Natural killer cell treated with Interleukin-12 subunit alpha and Interleukin-12 subunit beta and Interleukin-15 and Interleukin-18, amount 100 ng/mL, for 72 hours (primary cell): Measurements from ENCODE around the gene RASAL3. TPM values are rescaled to one million over a fixed set of nuclear protein-coding genes. Genes with fewer than 3 reads are reported as not detected.

Source experiments
- ATAC-seq, 2 donors: fragments of 150-1000 bp; cut with Tn5 transposase in 1 of 2; sonication (Bioruptor Pico), chemical (Tn5 transposase) in 1 of 2; 2 replicates each; pipeline ENCODE4 v1.10.0; 2021
- DNase-seq: peaks from one replicate; pipeline ENCODE4 v3.0.0; 2022; ENCODE audit warnings: low spot score
- H3K27ac Mint-ChIP-seq, 2 donors: 1 replicate in 1 of 2; 2 replicates in 1 of 2; pipeline ENCODE4 v1.8.0; 2022; ENCODE audit warnings: mixed read lengths in 2 of 2, mild to moderate bottlenecking in 1 of 2, moderate library complexity in 1 of 2
- H3K27me3 Mint-ChIP-seq, 2 donors: 1 replicate in 1 of 2; 2 replicates in 1 of 2; pipeline ENCODE4 v1.8.0; 2022; ENCODE audit warnings: mixed read lengths in 2 of 2
- H3K36me3 Mint-ChIP-seq: one replicate; pipeline ENCODE4 v1.8.0; 2022; ENCODE audit warnings: mixed read lengths
- H3K4me1 Mint-ChIP-seq, 2 donors: 1 replicate in 1 of 2; 2 replicates in 1 of 2; pipeline ENCODE4 v1.8.0; 2022; ENCODE audit warnings: low read depth in 2 of 2, mixed read lengths in 2 of 2, mild to moderate bottlenecking in 1 of 2
- H3K4me3 Mint-ChIP-seq: one replicate; pipeline ENCODE4 v1.8.0; 2022; ENCODE audit warnings: mixed read lengths
- H3K9me3 Mint-ChIP-seq: 2 replicates; pipeline ENCODE4 v1.8.0; 2022; ENCODE audit warnings: mixed read lengths
- total RNA-seq, 2 donors: library from RNA; stranded (reverse); gene quantifications; one replicate each; pipeline ENCODE4 v1.2.3, GENCODE V29; 2022

Gene RASAL3
- total RNA-seq, result 100 to 1,000 TPM; 129 to 158 TPM

GRCh38 chr19:15464394-15465385 is at the start of gene RASAL3:
TSS of gene RASAL3 (minus strand) at chr19:15464544. CDS start at chr19:15464358, 186 bp downstream.
- Mint-ChIP-seq H3K27me3 (peaks cover 0 to 6% of the 10 kb centered on the region in 2 donors), H3K36me3 (no peaks in the 10 kb centered on the region), H3K4me3 (peak within 1 kb of the TSS; percentile 95), H3K27ac (peak within 1 kb of the TSS; percentile 94 to 95), H3K9me3 (no peaks in the 10 kb centered on the region), H3K4me1 (peaks cover 54% of the 10 kb centered on the region in 2 donors)
- peak; percentile 82 to 83 for ATAC-seq
- peak; percentile 81 for DNase-seq

DNA sequence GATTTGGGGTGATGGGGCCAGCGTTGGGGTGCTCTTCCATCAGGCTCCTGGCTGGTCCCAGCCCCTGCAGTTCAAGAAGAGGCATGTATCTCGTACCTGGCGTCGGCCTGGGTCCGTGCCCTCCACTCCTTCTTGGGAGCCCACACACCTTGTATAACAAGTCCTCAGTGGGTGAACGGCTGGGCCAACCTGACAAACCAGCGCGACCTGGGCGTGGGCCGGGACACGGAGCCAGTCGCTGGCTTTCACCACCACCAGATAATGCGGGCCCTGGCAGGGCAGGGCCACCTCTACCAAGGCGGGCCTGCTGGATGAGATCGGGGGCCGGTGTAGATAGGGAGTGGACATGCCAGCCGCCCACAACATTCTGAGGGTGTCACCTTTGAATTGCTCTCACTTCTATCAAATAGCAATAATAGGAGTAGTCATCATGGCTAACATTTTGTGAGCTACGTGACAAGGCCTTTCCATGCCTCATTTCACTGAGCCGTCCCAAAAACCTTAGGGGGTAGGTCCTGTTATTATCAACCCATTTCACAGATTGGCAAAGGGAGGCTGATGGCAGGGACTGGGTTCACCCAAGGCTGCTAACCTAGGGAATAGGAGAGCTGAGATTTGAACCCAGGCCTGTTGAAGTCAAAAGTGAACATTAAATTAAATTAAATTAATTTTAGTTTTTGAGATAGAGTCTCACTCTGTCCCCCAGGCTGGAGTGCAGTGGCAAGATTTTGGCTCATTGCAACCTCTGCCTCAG is 47.5 kb upstream of the RASAL3 start:
- no peak overlapping the region for H3K27ac Mint-ChIP-seq
- peaks cover 8 to 11% of the 10 kb centered on the region in 2 donors for H3K27me3 Mint-ChIP-seq
- H3K4me1 Mint-ChIP-seq, result peaks cover 21 to 26% of the 10 kb centered on the region in 2 donors
- H3K9me3 Mint-ChIP-seq, result no peaks in the 10 kb centered on the region
- DNase-seq, result peak; percentile 31
- ATAC-seq, result no peak
- H3K4me3 Mint-ChIP-seq, result no peak overlapping the region
- peaks cover 5% of the 10 kb centered on the region for H3K36me3 Mint-ChIP-seq

DNA sequence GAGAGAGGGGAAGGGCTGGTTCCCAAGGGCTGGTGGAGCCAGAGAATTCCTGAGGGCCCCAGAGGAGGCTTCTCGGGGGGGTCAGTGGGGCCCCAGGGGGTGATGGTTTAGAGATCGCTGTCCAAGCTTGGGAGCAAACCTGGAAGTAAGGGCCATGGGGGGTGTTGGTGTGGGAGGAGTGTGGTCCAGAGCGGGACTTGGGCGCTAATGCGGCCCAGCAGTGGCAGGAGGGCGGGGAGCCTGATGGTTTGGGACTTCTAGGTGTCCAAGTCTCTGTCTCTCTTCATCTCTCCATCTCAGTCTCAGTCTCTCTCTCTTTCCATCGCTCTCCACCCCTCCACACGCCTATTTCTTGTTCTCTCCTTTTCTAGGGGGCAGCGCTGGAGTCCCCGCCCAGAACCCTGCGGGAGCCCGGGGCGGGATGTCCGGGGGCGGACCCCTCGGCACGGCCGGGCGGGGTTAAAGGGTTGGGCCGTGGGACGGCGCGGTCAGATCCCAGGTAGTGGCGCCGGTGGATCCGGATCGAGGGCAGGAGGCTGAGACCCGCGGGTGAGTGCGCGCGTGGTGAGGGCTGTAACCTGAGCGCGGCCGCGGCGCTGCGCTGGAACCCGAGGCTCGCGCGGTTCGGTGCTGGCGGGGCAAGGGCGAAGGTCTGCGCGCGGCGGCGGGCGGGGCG is 43.8 kb upstream of the RASAL3 start, which contains the start of gene CYP4F22:
Gene CYP4F22 (plus strand): TSS at position 491 of the 676 bp plus-strand sequence. CDS start 16,812 bp downstream, outside the sequence.
- Mint-ChIP-seq H3K27me3 (peaks cover 8 to 11% of the 10 kb centered on the region in 2 donors), H3K27ac (no peak within 1 kb of the TSS), H3K36me3 (no peaks in the 10 kb centered on the region)

DNA sequence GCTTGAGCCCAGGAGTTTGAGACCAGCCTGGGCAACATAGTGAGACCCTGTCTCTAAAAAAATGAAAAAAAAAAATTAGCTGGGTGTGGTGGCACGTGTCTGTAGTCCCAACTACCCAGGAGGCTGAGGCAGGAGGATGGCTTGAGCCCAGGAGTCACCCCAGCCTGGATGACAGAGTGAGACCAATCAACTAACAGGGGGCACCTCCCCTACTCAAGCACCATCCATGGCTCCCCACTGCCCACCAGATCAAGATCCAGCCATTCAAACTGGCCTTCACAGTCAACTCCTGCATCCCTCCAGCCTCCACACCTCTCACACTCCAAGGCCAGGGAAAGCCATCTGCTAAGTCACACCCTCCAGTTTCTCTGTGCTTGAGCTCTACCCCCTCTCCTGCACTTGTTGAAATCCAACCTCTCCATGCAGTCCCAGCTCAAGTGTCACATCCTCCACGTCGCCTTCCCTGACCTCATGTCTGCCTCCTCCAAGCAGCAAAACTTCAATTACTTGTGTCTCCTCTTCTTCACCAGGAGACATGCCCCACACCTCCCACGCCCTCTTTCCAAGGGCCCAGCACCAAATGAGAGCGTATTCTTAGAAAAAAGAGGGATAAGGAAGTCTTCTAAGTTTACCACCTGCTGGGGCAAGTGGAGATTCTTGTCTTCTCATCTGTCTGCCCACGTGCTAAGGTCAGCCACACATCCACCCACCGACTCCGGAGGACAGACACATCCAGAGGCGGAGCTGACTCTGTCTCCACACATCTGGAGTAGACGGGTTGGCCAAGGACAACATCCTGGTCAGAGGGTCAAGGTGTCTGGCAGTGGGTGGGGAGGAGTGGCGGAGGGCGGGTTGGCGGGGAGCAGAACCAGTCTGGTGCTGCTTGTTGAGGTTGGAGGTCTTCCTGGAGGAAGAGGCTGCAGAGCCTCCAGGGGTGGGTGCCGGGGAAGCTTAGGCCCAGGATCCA is 43.0 kb upstream of the RASAL3 start:
- ATAC-seq (no peak), DNase-seq (no peak)
- Mint-ChIP-seq H3K4me3 (peak overlapping the region; percentile 69), H3K9me3 (no peaks in the 10 kb centered on the region), H3K27ac (no peak overlapping the region), H3K4me1 (peaks cover 9 to 17% of the 10 kb centered on the region in 2 donors), H3K36me3 (no peaks in the 10 kb centered on the region), H3K27me3 (peaks cover 8 to 11% of the 10 kb centered on the region in 2 donors)

More for the DNA sequence above, 43.8 kb upstream of the RASAL3 start, which contains the start of gene CYP4F22:
- ATAC-seq, result peak; percentile 70 to 75
- H3K4me3 Mint-ChIP-seq, result peak within 1 kb of the TSS; percentile 69
- peak; percentile 63 for DNase-seq
- H3K9me3 Mint-ChIP-seq, result no peaks in the 10 kb centered on the region
- peaks cover 9 to 17% of the 10 kb centered on the region in 2 donors for H3K4me1 Mint-ChIP-seq

DNA sequence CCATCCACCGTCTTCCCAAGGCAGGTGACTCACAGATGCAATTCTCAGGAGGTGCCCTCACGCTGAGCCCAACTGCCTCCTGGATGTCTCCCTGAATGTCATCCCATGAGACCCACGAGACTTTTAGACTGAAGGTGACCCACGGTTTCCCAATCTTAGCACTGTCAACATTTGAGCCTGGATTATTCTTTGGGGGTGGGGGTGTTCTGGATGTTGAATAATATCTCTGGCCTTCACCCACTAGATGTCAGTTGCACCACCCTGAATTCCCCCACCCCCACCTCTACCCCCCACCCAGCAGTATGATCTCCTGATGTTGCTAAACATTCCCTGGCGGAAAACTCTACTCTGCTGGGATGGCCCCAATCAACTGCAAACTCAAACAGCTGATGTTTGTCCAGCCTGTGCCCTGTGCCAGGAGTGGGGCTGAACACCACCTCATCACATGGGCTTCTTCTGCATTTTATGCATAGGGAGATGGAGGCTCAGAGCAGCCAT is 41.8 kb upstream of the RASAL3 start:
- no peak overlapping the region for H3K27ac Mint-ChIP-seq
- ATAC-seq, result no peak
- H3K36me3 Mint-ChIP-seq, result no peaks in the 10 kb centered on the region
- peaks cover 9 to 17% of the 10 kb centered on the region in 2 donors for H3K4me1 Mint-ChIP-seq
- no peak overlapping the region for H3K4me3 Mint-ChIP-seq
- DNase-seq, result no peak
- no peaks in the 10 kb centered on the region for H3K9me3 Mint-ChIP-seq
- H3K27me3 Mint-ChIP-seq, result peaks cover 8 to 11% of the 10 kb centered on the region in 2 donors

GRCh38 chr19:15502264-15502663 is 37.9 kb upstream of the RASAL3 start:
- ATAC-seq, result no peak
- DNase-seq, result no peak
- Mint-ChIP-seq H3K9me3 (no peaks in the 10 kb centered on the region), H3K27ac (no peak overlapping the region), H3K4me1 (peaks cover under 1 to 9% of the 10 kb centered on the region in 2 donors), H3K27me3 (peaks cover 0 to 2% of the 10 kb centered on the region in 2 donors), H3K4me3 (no peak overlapping the region), H3K36me3 (no peaks in the 10 kb centered on the region)

DNA sequence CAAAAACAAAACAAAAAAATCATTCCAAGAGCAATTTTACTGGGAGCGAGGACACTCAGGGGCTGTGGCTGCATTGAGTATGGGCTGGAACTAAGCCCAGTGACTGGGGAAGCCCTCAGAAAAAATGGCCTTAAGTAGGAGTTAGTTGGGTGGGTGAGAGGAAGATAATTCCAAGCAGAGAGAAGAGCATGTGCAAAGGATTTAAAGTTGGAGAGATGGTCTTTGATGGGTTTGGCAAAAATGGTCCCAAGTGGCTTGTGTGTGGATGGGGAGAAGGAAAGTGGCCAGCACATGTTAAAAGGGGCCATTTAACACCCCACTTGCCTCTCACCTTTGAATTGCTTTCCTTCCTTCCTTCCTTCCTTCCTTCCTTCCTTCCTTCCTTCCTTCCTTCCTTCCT is 37.3 kb upstream of the RASAL3 start:
- no peaks in the 10 kb centered on the region for H3K36me3 Mint-ChIP-seq
- no peaks in the 10 kb centered on the region for H3K9me3 Mint-ChIP-seq
- H3K4me3 Mint-ChIP-seq, result no peak overlapping the region
- H3K27me3 Mint-ChIP-seq, result no peaks in the 10 kb centered on the region
- no peak overlapping the region for H3K27ac Mint-ChIP-seq
- DNase-seq (no peak), ATAC-seq (no peak)
- H3K4me1 Mint-ChIP-seq, result peaks cover 0 to 8% of the 10 kb centered on the region in 2 donors

GRCh38 chr19:15498910-15499309 is 34.6 kb upstream of the RASAL3 start:
- Mint-ChIP-seq H3K27me3 (no peaks in the 10 kb centered on the region), H3K36me3 (no peaks in the 10 kb centered on the region), H3K4me3 (no peak overlapping the region), H3K9me3 (no peaks in the 10 kb centered on the region), H3K4me1 (peaks cover 0 to 5% of the 10 kb centered on the region in 2 donors), H3K27ac (no peak overlapping the region)
- ATAC-seq (no peak), DNase-seq (no peak)

DNA sequence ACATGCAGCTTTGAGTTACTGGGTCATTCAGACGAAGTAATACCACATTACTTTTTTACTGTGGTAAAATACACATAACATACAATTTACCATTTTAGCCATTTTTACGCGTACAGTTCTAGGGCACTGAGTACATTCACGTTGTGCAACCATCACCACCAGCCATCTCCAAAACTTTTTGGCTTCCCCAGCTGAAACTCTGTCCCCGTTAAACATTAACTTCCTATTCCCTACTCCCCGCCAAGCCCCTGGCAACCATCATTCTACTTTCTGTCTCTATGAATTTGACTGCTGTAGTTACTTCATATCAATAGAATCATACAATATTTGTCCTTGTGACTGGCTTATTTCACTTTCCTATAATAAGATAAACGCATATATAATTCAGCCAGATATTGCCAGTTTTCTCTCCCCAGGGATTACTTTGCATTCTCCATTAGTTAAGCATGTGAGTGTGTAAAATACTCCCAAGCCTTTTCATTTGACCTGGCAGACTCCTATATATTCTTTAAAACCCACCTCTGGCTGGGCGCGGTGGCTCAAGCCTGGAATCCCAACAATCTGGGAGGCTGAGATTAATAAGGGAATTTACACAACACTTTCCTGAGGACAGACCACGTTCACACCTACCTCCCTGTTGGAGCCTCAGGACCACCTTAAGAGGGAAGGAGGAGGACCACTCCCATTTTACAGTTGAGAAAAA is 34.0 kb upstream of the RASAL3 start:
- Mint-ChIP-seq H3K27ac (no peak overlapping the region), H3K27me3 (no peaks in the 10 kb centered on the region), H3K4me1 (peaks cover 0 to 5% of the 10 kb centered on the region in 2 donors), H3K9me3 (no peaks in the 10 kb centered on the region), H3K36me3 (no peaks in the 10 kb centered on the region), H3K4me3 (no peak overlapping the region)
- no peak for ATAC-seq
- DNase-seq, result no peak

GRCh38 chr19:15495151-15495550 is 30.8 kb upstream of the RASAL3 start:
- Mint-ChIP-seq H3K4me3 (no peak overlapping the region), H3K27me3 (peaks cover 0 to 4% of the 10 kb centered on the region in 2 donors), H3K4me1 (peaks cover 0 to 5% of the 10 kb centered on the region in 2 donors), H3K9me3 (no peaks in the 10 kb centered on the region), H3K27ac (no peak overlapping the region), H3K36me3 (no peaks in the 10 kb centered on the region)
- ATAC-seq (no peak), DNase-seq (no peak)

DNA sequence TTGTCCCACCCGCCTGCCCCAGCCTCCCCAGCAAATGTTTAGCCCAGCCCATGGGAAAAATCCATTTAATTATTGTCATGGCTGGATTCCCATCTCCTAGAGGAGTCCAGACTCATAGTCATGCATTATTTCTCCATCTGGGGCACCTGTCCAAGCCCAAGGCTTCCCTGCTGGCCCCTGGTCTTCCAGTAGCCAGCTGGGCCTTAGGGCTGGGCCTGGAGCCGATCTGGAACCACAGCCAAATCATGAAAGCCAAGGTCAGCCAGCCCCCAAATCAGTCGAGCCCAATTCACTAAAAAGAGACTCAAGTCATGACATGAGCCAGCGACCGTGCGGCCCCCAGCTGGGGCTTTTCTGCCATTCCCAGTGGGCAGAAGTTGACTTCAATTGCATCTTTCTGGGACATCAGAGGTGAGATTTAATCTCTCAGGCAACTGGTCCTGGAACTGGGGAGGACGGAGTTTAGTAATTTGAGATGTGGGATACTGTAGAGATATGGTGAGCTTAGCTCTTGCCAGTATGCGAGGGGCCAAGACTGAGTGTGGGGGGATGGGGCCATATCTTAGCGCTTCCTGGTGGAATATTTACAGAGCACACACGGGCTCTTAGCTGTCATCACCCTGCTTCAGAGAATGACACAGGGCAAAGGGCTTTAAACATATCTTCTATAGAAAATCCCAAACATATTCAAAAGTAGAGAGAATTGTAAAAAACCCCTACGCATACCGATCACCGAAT is 24.3 kb upstream of the RASAL3 start:
- ATAC-seq (no peak), DNase-seq (no peak)
- Mint-ChIP-seq H3K4me1 (no peaks in the 10 kb centered on the region), H3K27ac (no peak overlapping the region), H3K4me3 (no peak overlapping the region), H3K36me3 (no peaks in the 10 kb centered on the region), H3K9me3 (no peaks in the 10 kb centered on the region), H3K27me3 (peaks cover 0 to 4% of the 10 kb centered on the region in 2 donors)
